H1 (cell line): ENCODE data around the gene FGF19. TPM values are rescaled to one million over a fixed set of nuclear protein-coding genes. Genes with fewer than 3 reads are reported as not detected.

Source experiments
- CTCF ChIA-PET: fragments of 300-600 bp; sonication (Branson Sonifier 250); formaldehyde crosslinking; loops from one replicate; lab custom pipeline; 2021; ENCODE audit not compliant: partially characterized antibody; lab: Charles Lee
- POLR2A ChIA-PET: fragments of 300-600 bp; sonication (Branson Sonifier 250); formaldehyde crosslinking; loops from one replicate; lab custom pipeline; 2021; ENCODE audit warnings: inconsistent platforms; ENCODE audit not compliant: partially characterized antibody; lab: Charles Lee
- DNase-seq, 2 experiments: peaks; one replicate each; pipeline versions ENCODE4 v3.0.0 to v3.0.0-alpha.2; 2010 to 2022; ENCODE audit warnings: low spot score in 2 of 2, low read depth in 1 of 2, mixed read lengths in 1 of 2
- FAIRE-seq: peaks from 2 replicates; lab custom pipeline; 2011; peaks lifted over from hg19 to GRCh38; lab: Jason Lieb, UNC
- H2AFZ ChIP-seq: 2 replicates; pipeline ENCODE4 v1.8.1; 2012; ENCODE audit warnings: low read length, inconsistent platforms
- H2AK5ac ChIP-seq: 2 replicates; pipeline ENCODE4 v1.6.1; 2013; ENCODE audit warnings: low read depth, low read length
- H2BK120ac ChIP-seq: replicated peaks from 2 replicates; pipeline ENCODE3; 2013; ENCODE audit warnings: low read depth, low read length, inconsistent platforms
- H2BK12ac ChIP-seq: 2 replicates; pipeline ENCODE4 v1.6.1; 2013; ENCODE audit warnings: low read depth, low read length
- H2BK15ac ChIP-seq: 2 replicates; pipeline ENCODE4 v1.6.1; 2013; ENCODE audit warnings: low read length
- H2BK20ac ChIP-seq: 2 replicates; pipeline ENCODE4 v1.6.1; 2013; ENCODE audit warnings: low read length
- H2BK5ac ChIP-seq: 2 replicates; pipeline ENCODE4 v1.6.1; 2013; ENCODE audit warnings: low read depth, low read length
- H3K14ac ChIP-seq: 2 replicates; pipeline ENCODE4 v1.6.1; 2013; ENCODE audit warnings: inconsistent platforms; ENCODE audit not compliant: insufficient read length
- H3K18ac ChIP-seq: 2 replicates; pipeline ENCODE4 v1.6.1; 2013; ENCODE audit warnings: low read length; ENCODE audit errors: extremely low read depth
- H3K23ac ChIP-seq: 2 replicates; pipeline ENCODE4 v1.6.1; 2013; ENCODE audit warnings: inconsistent platforms; ENCODE audit not compliant: insufficient read length
- H3K23me2 ChIP-seq: 2 replicates; pipeline ENCODE4 v1.6.1; 2013; ENCODE audit warnings: low read depth, low read length
- H3K27ac ChIP-seq: 2 replicates; pipeline ENCODE4 v1.6.1; 2011; ENCODE audit warnings: low read depth, low read length, inconsistent platforms
- H3K27me3 ChIP-seq, 4 experiments: replicated peaks in 1 of 4; 1 replicate in 1 of 4; 2 replicates in 3 of 4; pipeline versions ENCODE4 v1.6.1 to v1.8.1; 2011 to 2013; ENCODE audit warnings: low read length in 3 of 4, mild to moderate bottlenecking in 3 of 4, inconsistent platforms in 2 of 4, mixed read lengths in 2 of 4, moderate library complexity in 1 of 4; ENCODE audit not compliant: control insufficient read depth in 3 of 4, insufficient read depth in 3 of 4; ENCODE audit errors: extremely low read depth in 1 of 4
- H3K36me3 ChIP-seq, 4 experiments: 2 replicates each; pipeline versions ENCODE4 v1.6.1 to v1.8.1; 2011 to 2013; ENCODE audit warnings: mild to moderate bottlenecking in 4 of 4, low read length in 3 of 4, moderate library complexity in 2 of 4, control low read depth in 1 of 4, inconsistent platforms in 1 of 4; ENCODE audit not compliant: insufficient read depth in 4 of 4, control insufficient read depth in 2 of 4
- H3K4ac ChIP-seq: replicated peaks from 2 replicates; pipeline ENCODE3; 2013; ENCODE audit warnings: low read length, low read depth, mixed read lengths, inconsistent platforms; ENCODE audit not compliant: insufficient read length
- H3K4me1 ChIP-seq, 4 experiments: replicated peaks in 1 of 4; 1 replicate in 1 of 4; 2 replicates in 3 of 4; pipeline versions ENCODE4 v1.6.1 to v1.8.1; 2011 to 2013; ENCODE audit warnings: low read length in 3 of 4, inconsistent platforms in 2 of 4, mixed read lengths in 1 of 4; ENCODE audit not compliant: insufficient read depth in 4 of 4, control insufficient read depth in 3 of 4
- H3K4me2 ChIP-seq, 2 experiments: 2 replicates each; pipeline versions ENCODE4 v1.6.1 to v1.8.1; 2011 to 2013; ENCODE audit warnings: low read depth in 2 of 2, low read length in 2 of 2, control low read depth in 1 of 2, inconsistent platforms in 1 of 2, mild to moderate bottlenecking in 1 of 2; ENCODE audit not compliant: insufficient read depth in 1 of 2
- H3K4me3 ChIP-seq, 4 experiments: fragments of 200-600, 300-600 bp in 1 of 4; sonication (generic), shearing (Covaris generic), sonication (Bioruptor Twin) in 1 of 4; 2 replicates each; pipeline versions ENCODE4 v1.5.1 to v1.8.1; 2011 to 2016; ENCODE audit warnings: low read length in 4 of 4, low read depth in 3 of 4, control low read depth in 2 of 4, inconsistent platforms in 2 of 4, mild to moderate bottlenecking in 2 of 4, mixed read lengths in 1 of 4, moderate library complexity in 1 of 4; ENCODE audit not compliant: insufficient read depth in 2 of 4; ENCODE audit errors: extremely low read depth in 1 of 4
- H3K56ac ChIP-seq: replicated peaks from 2 replicates; pipeline ENCODE3; 2013; ENCODE audit warnings: low read depth, mild to moderate bottlenecking, mixed read lengths, low read length, inconsistent platforms; ENCODE audit not compliant: insufficient read length
- H3K79me1 ChIP-seq: 2 replicates; pipeline ENCODE4 v1.6.1; 2013; ENCODE audit warnings: low read depth, low read length, control low read depth
- H3K79me2 ChIP-seq, 2 experiments: 2 replicates each; pipeline versions ENCODE4 v1.6.1 to v1.8.1; 2012 to 2013; ENCODE audit warnings: low read length in 2 of 2, mild to moderate bottlenecking in 2 of 2, inconsistent platforms in 1 of 2; ENCODE audit not compliant: insufficient read depth in 2 of 2, control insufficient read depth in 1 of 2
- H3K9ac ChIP-seq, 4 experiments: replicated peaks in 1 of 4; 1 replicate in 1 of 4; 2 replicates in 3 of 4; pipeline versions ENCODE4 v1.6.1 to v1.8.1; 2011 to 2013; ENCODE audit warnings: low read depth in 3 of 4, low read length in 3 of 4, control low read depth in 2 of 4, mild to moderate bottlenecking in 2 of 4, moderate library complexity in 2 of 4, inconsistent platforms in 1 of 4; ENCODE audit errors: extremely low read depth in 1 of 4
- H3K9me3 ChIP-seq, 2 experiments: 2 replicates each; pipeline versions ENCODE4 v1.6.1 to v1.8.1; 2012 to 2013; ENCODE audit warnings: mild to moderate bottlenecking in 2 of 2, moderate library complexity in 2 of 2, control low read depth in 1 of 2, inconsistent platforms in 1 of 2, low read depth in 1 of 2, low read length in 1 of 2, mixed read lengths in 1 of 2; ENCODE audit not compliant: insufficient read depth in 2 of 2
- H4K20me1 ChIP-seq, 2 experiments: replicated peaks in 1 of 2; 2 replicates each; pipeline versions ENCODE3 to v1.8.1; 2011 to 2013; ENCODE audit warnings: inconsistent platforms in 2 of 2, low read length in 2 of 2, mild to moderate bottlenecking in 1 of 2; ENCODE audit not compliant: insufficient read depth in 2 of 2, control insufficient read depth in 1 of 2
- H4K5ac ChIP-seq: 2 replicates; pipeline ENCODE4 v1.6.1; 2013; ENCODE audit warnings: low read length, low read depth, mixed read lengths, inconsistent platforms; ENCODE audit not compliant: insufficient read length
- H4K8ac ChIP-seq: 2 replicates; pipeline ENCODE4 v1.8.0; 2013; ENCODE audit warnings: mild to moderate bottlenecking, moderate library complexity, low read length, inconsistent platforms; ENCODE audit not compliant: insufficient read depth; ENCODE audit errors: extremely low read depth
- H4K91ac ChIP-seq: replicated peaks from 2 replicates; pipeline ENCODE3; 2013; ENCODE audit warnings: low read length, mixed read lengths, inconsistent platforms; ENCODE audit not compliant: insufficient read length
- BRCA1 ChIP-seq: IDR thresholded peaks from 2 replicates; pipeline ENCODE4 v1.6.1; 2012; ENCODE audit warnings: low read depth, low read length, improper control_type of control experiment
- EZH2 ChIP-seq: fragments of 200-600 bp; sonication (generic); IDR thresholded peaks from 2 replicates; pipeline ENCODE4 v1.7.1; 2012; ENCODE audit warnings: low read depth, mild to moderate bottlenecking, moderate library complexity, low read length, inconsistent platforms; ENCODE audit not compliant: severe bottlenecking
- TEAD4 ChIP-seq: IDR thresholded peaks from 2 replicates; pipeline ENCODE4 v1.6.1; 2012; ENCODE audit warnings: low read depth, low read length, inconsistent platforms, mixed read lengths
- USF2 ChIP-seq: IDR thresholded peaks from 2 replicates; pipeline ENCODE4 v1.6.1; 2011; ENCODE audit warnings: low read length, improper control_type of control experiment
- WGBS, 2 experiments: shearing (Covaris generic) in 1 of 2; methylation state at CpG; one replicate each; pipeline versions ENCODE4 v1.1.6 to v1.1.7; 2013 to 2015; ENCODE audit warnings: low lambda C conversion rate in 2 of 2, mixed read lengths in 2 of 2, inconsistent platforms in 1 of 2, low coverage in 1 of 2, missing lambda C conversion rate in 1 of 2; ENCODE audit not compliant: insufficient replicate concordance in 2 of 2, insufficient coverage in 1 of 2, insufficient read length in 1 of 2; ENCODE audit errors: extremely low coverage in 1 of 2, missing lambda C conversion rate in 1 of 2; 5-methylcytosine and 5-hydroxymethylcytosine counted together
- polyA plus RNA-seq, 7 experiments: library from polyadenylated mRNA; depleted of rRNA in 3 of 7; stranded (reverse) in 5 of 7; unstranded in 2 of 7; fragments of >200 nt in 5 of 7; fragments of 200-250 nt in 2 of 7; gene quantifications; 1 replicate in 5 of 7; 2 replicates in 1 of 7; 4 replicates in 1 of 7; pipeline versions ENCODE4 v1.2.1 to v1.2.3, GENCODE V29; 2011 to 2013; ENCODE audit warnings: missing spikeins in 2 of 7, mixed read lengths in 2 of 7
- total RNA-seq: library from RNA; stranded (reverse); fragmentation: NEBNext Ultra II Directional; extraction: Animal tissue kit (Norgen Biotek cat#: 25700); gene quantifications from 2 replicates; pipeline ENCODE4 v1.2.1, GENCODE V29; 2021

Gene FGF19
- total and polyA plus RNA-seq, 2 of the 8 experiments (the other 6 are each of a cell fraction or from before 2014, with no cell fraction given) = 9.6 to 14.8 TPM

- H2BK12ac ChIP-seq = no peak overlapping the region
- no peak overlapping the region for H2BK5ac ChIP-seq
- no peaks in the 10 kb centered on the region for H3K79me2 ChIP-seq
- peaks cover 0 to 3% of the 10 kb centered on the region in 2 experiments for H4K20me1 ChIP-seq
- no peak for FAIRE-seq
- H3K4ac ChIP-seq = no peak overlapping the region
- ChIA-PET POLR2A (interaction anchor here (1.2 to 1.3 kb wide), 2 partner anchors 21 to 39 kb away, joined by 3 read pairs; no protein-coding TSS in a partner anchor), CTCF (interaction anchor here (0.5 to 4.4 kb wide), 10 partner anchors 12 to 580 kb away, joined by 3 to 20 read pairs (median 4); no protein-coding TSS in a partner anchor)
- no peaks in the 10 kb centered on the region; a peak in 1 of 4 replicates for H3K9me3 ChIP-seq
- no peak overlapping the region for H2BK20ac ChIP-seq
- H2AFZ ChIP-seq = no peak overlapping the region
- no peak overlapping the region for H3K56ac ChIP-seq
- no peaks in the 10 kb centered on the region for H3K79me1 ChIP-seq
- peaks cover 0 to 6% (median 3%) of the 10 kb centered on the region in 4 experiments; a peak in 4 of 7 replicates for H3K27me3 ChIP-seq
- H4K8ac ChIP-seq = no peak overlapping the region
- H2BK120ac ChIP-seq = no peak overlapping the region
- no peak overlapping the region for H4K91ac ChIP-seq
- H4K5ac ChIP-seq = no peak overlapping the region
- H3K9ac ChIP-seq = no peak overlapping the region
- no peak overlapping the region for H3K18ac ChIP-seq
- no peaks in the 10 kb centered on the region for H3K36me3 ChIP-seq
- TF ChIP-seq EZH2 (no peak), USF2 (no peak), BRCA1 (no peak), TEAD4 (no peak)
- TF ChIP-seq, all 59 proteins: peak for 0
- H2BK15ac ChIP-seq = no peak overlapping the region
- H3K27ac ChIP-seq = no peak overlapping the region
- no peaks in the 10 kb centered on the region; a peak in 1 of 7 replicates for H3K4me1 ChIP-seq
- WGBS, 2 experiments = 83% methylated on average over 7 of the region's 7 CpGs; no CpG with 5 or more reads in 1 of the 2 experiments
- H3K14ac ChIP-seq = no peak overlapping the region
- peaks cover 3% of the 10 kb centered on the region; the same call in 1 of the 2 replicates for H3K23me2 ChIP-seq
- no peak overlapping the region for H3K4me3 ChIP-seq
- DNase-seq = no peak
- no peak overlapping the region for H2AK5ac ChIP-seq
- no peak overlapping the region for H3K4me2 ChIP-seq
- H3K23ac ChIP-seq = no peak overlapping the region
These were observed 21.0 kb downstream of the FGF19 start for GRCh38 chr11:69682681-69683326.
